Ammon's horn (tissue), 1 donor: ENCODE results near the gene OR2L3.
"Not testable (repeated sequence)": the region's sequence is repeated elsewhere in the genome, so short reads cannot be mapped to it uniquely, and the experiment has no call there.

Experiments
- DNase-seq: peaks from one replicate; pipeline ENCODE4 v3.0.0-alpha.2; 2016; ENCODE audit warnings: low spot score

Gene OR2L3

GRCh38 chr1:248046536-248046935, at the start of gene OR2L3:
Gene OR2L3 (plus strand): TSS chr1:248046836. CDS start chr1:248060682, 13,846 bp downstream.
- DNase-seq = no peak

- no peak for DNase-seq
Observed at GRCh38 chr1:247998811-247999210, 47.8 kb upstream of the OR2L3 start.

GRCh38 chr1:248000169-248000568, 46.5 kb upstream of the OR2L3 start:
- DNase-seq = no peak

DNA sequence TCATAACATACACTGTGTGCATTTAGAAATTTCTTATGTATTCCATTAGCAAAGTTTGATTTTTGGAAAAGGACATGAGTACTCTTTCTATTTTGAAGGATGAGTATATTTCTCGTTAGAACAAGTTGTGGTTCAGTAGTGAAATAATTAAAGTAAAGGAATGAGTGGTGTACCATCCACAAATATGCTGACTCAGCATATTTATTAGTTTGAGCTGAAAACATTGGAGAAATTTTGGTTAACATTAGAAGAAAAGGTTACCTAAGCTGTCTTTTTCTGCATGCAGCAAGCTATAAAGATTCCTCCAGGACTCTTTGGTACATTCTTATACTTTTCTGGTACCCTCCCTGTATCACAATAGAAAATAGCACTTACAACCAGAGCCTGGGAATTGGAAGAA, 38.9 kb upstream of the OR2L3 start:
- DNase-seq = no peak

DNA sequence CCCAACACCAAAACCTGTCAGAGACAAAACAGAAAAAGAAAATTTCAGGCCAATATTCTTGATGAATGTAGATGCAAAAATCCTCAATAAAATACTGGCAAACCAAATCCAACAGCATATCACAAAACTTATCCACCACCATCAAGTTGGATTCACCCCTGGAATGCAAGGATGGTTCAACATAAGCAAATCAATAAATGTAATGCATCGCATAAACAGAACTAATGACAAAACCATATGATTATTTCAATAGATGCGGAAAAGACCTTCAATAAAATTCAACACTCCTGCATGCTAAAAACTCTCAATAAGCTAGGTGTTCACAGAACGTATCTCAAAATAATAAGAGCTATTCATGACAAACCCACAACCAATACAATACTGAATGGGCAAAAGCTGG, 37.0 kb upstream of the OR2L3 start:
- DNase-seq = no peak

DNA sequence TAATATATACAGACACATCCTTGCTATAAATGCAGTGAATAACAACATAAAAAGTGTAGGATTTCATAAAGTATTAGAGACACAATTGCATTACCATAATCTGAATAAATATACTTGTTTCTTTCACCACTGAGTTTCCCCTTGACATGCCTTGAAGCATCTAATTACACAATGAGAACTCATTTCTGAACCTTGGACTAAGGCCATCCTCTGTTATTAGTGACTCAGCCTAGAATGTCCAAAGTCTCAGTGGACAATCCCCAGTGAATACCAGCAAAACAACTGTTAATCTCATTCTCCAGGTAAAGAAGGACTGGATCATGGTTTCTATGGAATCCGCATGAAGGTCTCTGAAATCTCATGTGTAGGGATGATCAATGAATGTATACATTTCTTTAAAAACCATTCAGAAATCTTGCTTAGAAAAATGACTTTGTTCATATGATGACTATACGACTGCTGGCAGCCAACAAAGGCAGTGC, 33.4 kb upstream of the OR2L3 start, which contains the start of gene OR2L5:
Gene OR2L5 (plus strand): TSS at position 432 of the 482 bp plus-strand sequence. CDS start 8,288 bp downstream, outside the sequence.
- DNase-seq = no peak

GRCh38 chr1:248015803-248016202, 30.8 kb upstream of the OR2L3 start:
- no peak for DNase-seq

- no peak for DNase-seq
Observed at GRCh38 chr1:248029770-248030169, 16.9 kb upstream of the OR2L3 start, which contains the start of gene OR2L2. Gene OR2L2 (plus strand): TSS chr1:248030070. CDS start chr1:248038268, 8,198 bp downstream.

GRCh38 chr1:248045209-248045608, 1.4 kb upstream of the OR2L3 start:
- DNase-seq = no peak

- DNase-seq = no peak
Observed at GRCh38 chr1:248047008-248047407, 372 bp downstream of the OR2L3 start.

GRCh38 chr1:248054671-248055070, 8.0 kb downstream of the OR2L3 start:
- DNase-seq = no peak

GRCh38 chr1:248055261-248055660, 8.6 kb downstream of the OR2L3 start:
- DNase-seq = no peak

GRCh38 chr1:248065071-248065470, 18.4 kb downstream of the OR2L3 start:
- DNase-seq = no peak

- DNase-seq = no peak
Observed at GRCh38 chr1:248065604-248066003, 19.0 kb downstream of the OR2L3 start.

- DNase-seq = not testable (repeated sequence)
Observed at GRCh38 chr1:248083864-248084263, 37.2 kb downstream of the OR2L3 start.

DNA sequence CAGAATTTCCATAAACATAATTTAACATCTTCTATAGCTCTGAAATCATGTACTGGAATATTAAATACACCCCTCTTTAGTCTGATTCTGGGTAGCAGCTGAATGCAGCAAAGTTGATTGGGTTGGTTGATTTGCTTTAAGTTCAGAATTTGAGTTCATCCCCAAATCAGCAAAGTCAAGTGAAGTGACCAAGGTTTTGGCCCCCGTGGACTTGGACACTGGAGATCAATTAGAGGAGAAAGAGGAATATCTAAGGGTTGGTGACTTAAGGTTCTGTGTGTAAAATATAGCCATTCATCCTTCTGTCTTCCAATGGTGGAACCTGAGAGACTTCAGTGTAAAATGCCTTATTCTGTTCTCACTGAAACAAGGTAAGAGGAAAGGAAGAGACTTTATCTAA, 48.2 kb downstream of the OR2L3 start, which contains the start of gene OR2L13:
Gene OR2L13 (plus strand): TSS at position 301 of the 400 bp plus-strand sequence. CDS start 4,192 bp downstream, outside the sequence.
- DNase-seq = no peak

DNA sequence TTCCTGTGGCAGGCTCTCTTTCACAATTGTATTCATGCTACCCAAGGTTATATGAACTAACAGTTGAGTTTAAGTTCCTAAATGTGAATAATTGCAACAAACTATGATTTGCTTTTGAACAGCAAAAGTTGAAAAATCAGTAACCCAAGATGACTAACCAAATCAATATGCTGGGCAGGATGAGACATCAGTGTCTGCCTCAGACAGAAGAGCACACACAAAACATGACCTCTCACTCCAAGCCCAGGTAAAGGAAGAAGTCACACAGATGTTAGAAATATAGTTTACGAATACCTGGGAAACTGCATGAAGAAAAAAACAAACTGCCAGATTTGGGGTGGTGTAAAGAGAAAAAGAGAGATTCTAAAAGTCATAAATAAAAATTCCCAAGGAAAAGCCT, 51.9 kb downstream of the OR2L3 start:
- DNase-seq = no peak

DNA sequence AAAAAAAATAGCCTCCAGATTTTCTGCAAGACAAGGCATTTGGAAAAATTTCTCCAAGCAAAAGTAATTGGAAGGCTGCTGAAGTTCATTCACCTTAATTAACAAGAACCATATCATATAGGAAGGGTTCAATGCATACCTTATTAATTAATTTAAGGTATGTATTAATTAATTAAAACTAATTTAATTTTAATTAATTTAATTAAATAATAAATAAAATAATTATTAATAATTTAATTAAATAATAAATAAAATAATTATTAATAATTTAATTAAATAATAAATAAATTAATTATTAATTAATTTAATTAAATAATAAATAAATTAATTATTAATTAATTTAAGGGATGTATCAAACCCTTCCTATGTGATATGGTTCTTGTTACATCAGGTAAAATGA, 56.2 kb downstream of the OR2L3 start:
- no peak for DNase-seq

GRCh38 chr1:248111157-248111556, 64.5 kb downstream of the OR2L3 start:
- DNase-seq = no peak
